ENCODE measurements around the gene CDK19. TPM values are rescaled to one million over a fixed set of nuclear protein-coding genes. Genes with fewer than 3 reads are reported as not detected.

CDK19 gene
- total and polyA plus RNA-seq, 2 of the 13 experiments (the other 11 are each of a cell fraction or from before 2014, with no cell fraction given) = 13.4 to 27.0 TPM

GRCh38 chr6:110705543-110705942 lies 109.7 kb downstream of the CDK19 start:
- in situ Hi-C loops (cut with HindIII; ENCODE audit: extremely low pct_ligation_motif_present, low pct_unique_long_range_greater_than_20kb) (no loop called here), intact Hi-C loops (cut with micrococcal nuclease; ENCODE audit: unreplicated experiment) (no loop called here)
- H2AFZ ChIP-seq (ENCODE audit: low read length) = no peak overlapping the region
- WGBS (ENCODE audit: low lambda C conversion rate) = 91% methylated on average over 5 of the region's 5 CpGs
- H3K36me3 ChIP-seq (replicated peaks in 1 of 2; ENCODE audit: control insufficient read depth in 1 of 2, insufficient read depth in 2 of 2, low read length in 2 of 2) = peaks cover 4 to 6% of the 10 kb centered on the region in 2 experiments; a peak in 3 of 5 replicates
- ChIA-PET CTCF (ENCODE audit: low intra/inter-chr PET ratio, low total read pairs) (no interaction called here), POLR2A (interaction anchor here (1.2 kb wide), 1 partner anchor 110 kb away, joined by 3 read pairs; the partner anchor contains the start of gene CDK19)
- peaks cover 34% of the 10 kb centered on the region for H3K4me1 ChIP-seq (ENCODE audit: insufficient read depth, low read length)
- no peak overlapping the region for H3K4me3 ChIP-seq (replicated peaks in 1 of 3; ENCODE audit: insufficient read depth in 1 of 3, low read depth in 2 of 3, low read length in 3 of 3)
- H3K9me3 ChIP-seq (ENCODE audit: low read length) = no peaks in the 10 kb centered on the region
- H3K4me2 ChIP-seq (ENCODE audit: low read depth, low read length) = no peak overlapping the region
- peaks cover 15% of the 10 kb centered on the region for H3K79me2 ChIP-seq (ENCODE audit: insufficient read depth, low read length)
- TF ChIP-seq EP300 (IDR thresholded peaks at IDR 0.05; ENCODE audit: low read depth in 2 of 2, low read length in 2 of 2) (no peak), EP300 (CRISPR knock-in tag; IDR thresholded peaks at IDR 0.05; ENCODE audit: borderline replicate concordance) (no peak), CREBL2 (CRISPR knock-in tag; IDR thresholded peaks at IDR 0.05; ENCODE audit: borderline replicate concordance) (no peak), TIGD3 (CRISPR knock-in tag; IDR thresholded peaks at IDR 0.05; ENCODE audit: borderline replicate concordance) (no peak), HNRNPL (IDR thresholded peaks at IDR 0.05; ENCODE audit: low read depth, low read length) (no peak), ATAD3A (CRISPR knock-in tag; IDR thresholded peaks at IDR 0.05) (no peak), RXRB (CRISPR knock-in tag; IDR thresholded peaks at IDR 0.05; ENCODE audit: borderline replicate concordance) (no peak), TFE3 (CRISPR knock-in tag; IDR thresholded peaks at IDR 0.05) (no peak), DRAP1 (CRISPR knock-in tag; IDR thresholded peaks at IDR 0.05) (no peak)
- no peak overlapping the region for H3K9ac ChIP-seq (ENCODE audit: insufficient read depth, low read depth, low read length)
- no TSS peak for BruUV-seq (replicated peaks)
- H4K20me1 ChIP-seq (ENCODE audit: insufficient read depth, low read length) = no peaks in the 10 kb centered on the region
- no peak overlapping the region for H3K27ac ChIP-seq (ENCODE audit: extremely low read length, insufficient read depth, low read length)
- no peak for ATAC-seq
- no peak for DNase-seq (ENCODE audit: low spot score)
- H3K27me3 ChIP-seq (ENCODE audit: control insufficient read depth in 1 of 2, insufficient read depth in 2 of 2, low read length in 2 of 2) = no peaks in the 10 kb centered on the region; a peak in 1 of 5 replicates
- FAIRE-seq = no peak

Measured in HepG2 (cell line).